Prostate gland (tissue), 1 donor: ENCODE data around the gene ITPRID1.

Experiments used
- POLR2A ChIP-seq: fragments of 450-650 bp; IDR thresholded peaks from one replicate; pipeline ENCODE4 v1.6.1; 2016; ENCODE audit warnings: antibody characterized with exemption, mild to moderate bottlenecking
- POLR2AphosphoS5 ChIP-seq: sonication (generic); formaldehyde crosslinking; IDR thresholded peaks from one replicate; pipeline ENCODE4 v1.6.1; 2017; ENCODE audit warnings: antibody characterized with exemption

DNA sequence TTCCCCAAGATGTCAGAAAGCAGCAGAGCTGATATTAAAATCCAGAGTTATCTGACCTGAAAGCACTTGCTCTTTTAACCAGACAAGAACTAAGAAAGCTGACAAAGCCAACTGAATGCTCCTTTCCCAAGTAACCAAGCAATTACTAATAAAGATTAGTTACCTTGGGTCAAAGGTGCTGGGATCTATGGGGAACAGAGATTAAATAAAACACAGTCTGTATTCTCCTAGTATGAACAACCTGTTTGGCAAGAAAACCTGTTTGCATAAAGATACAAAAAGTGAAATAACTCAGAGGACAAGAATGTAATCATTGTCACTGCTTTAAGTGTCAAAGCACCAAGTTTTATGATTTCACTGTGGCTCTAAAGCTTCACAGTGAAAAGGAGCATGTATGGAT is 35.7 kb downstream of the ITPRID1 start:
- TF ChIP-seq POLR2AphosphoS5 (no peak), POLR2A (no peak)
